ENCODE measurements around the gene RUNX2. TPM values are rescaled to one million over a fixed set of nuclear protein-coding genes. Genes with fewer than 3 reads are reported as not detected.
A peak's percentile ranks its signal among the peaks of the same experiment; 100 is the strongest.

Gene RUNX2
- total RNA-seq, 1 experiment from 2014 or later: 3.8 TPM

DNA sequence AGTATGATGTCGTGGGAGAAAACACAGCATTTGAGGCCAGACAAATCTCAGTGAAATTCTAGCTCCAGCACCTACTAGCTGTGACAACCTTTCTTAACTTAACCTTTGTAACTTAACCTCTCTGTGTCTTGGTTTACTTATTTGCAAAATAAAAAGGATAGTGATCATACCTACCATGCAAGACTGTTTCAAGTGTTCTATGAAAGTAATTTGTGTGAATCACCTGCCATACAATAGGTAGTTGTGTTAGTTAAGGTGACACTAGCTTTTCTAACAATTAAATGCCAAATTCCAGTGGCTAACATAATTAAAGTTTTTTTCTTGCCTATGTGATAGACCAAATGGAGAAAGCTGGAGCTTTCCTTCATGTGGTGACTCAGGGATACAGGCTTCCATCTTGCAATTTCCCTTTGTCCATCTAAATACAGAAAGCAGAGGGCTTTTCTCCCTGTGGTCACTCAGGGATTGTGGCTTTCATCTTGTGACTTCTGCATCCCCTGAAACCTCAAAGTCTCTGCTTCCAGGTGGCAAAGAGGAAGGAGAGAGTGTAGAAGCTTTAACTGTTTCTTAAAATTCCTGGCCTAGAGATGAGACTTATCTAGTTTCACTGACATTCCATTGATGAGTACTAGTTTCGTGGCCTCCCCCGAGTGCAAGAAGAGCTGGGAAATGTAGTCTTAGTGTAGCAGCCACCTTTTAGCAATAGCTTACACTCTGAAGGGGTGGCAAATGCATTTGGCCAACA, 376.1 kb downstream of the RUNX2 start:
- no peaks in the 10 kb centered on the region for H3K9me2 ChIP-seq (replicated peaks; ENCODE audit: low read length)
- H3K4me2 ChIP-seq (ENCODE audit: low read length): no peak overlapping the region
- BruUV-seq (replicated peaks): no TSS peak
- H3K27me3 ChIP-seq (ENCODE audit: low read length): no peaks in the 10 kb centered on the region
- no peaks in the 10 kb centered on the region for H3F3A ChIP-seq (ENCODE audit: low read length, unreplicated experiment)
- TF ChIP-seq, protein P1, sequence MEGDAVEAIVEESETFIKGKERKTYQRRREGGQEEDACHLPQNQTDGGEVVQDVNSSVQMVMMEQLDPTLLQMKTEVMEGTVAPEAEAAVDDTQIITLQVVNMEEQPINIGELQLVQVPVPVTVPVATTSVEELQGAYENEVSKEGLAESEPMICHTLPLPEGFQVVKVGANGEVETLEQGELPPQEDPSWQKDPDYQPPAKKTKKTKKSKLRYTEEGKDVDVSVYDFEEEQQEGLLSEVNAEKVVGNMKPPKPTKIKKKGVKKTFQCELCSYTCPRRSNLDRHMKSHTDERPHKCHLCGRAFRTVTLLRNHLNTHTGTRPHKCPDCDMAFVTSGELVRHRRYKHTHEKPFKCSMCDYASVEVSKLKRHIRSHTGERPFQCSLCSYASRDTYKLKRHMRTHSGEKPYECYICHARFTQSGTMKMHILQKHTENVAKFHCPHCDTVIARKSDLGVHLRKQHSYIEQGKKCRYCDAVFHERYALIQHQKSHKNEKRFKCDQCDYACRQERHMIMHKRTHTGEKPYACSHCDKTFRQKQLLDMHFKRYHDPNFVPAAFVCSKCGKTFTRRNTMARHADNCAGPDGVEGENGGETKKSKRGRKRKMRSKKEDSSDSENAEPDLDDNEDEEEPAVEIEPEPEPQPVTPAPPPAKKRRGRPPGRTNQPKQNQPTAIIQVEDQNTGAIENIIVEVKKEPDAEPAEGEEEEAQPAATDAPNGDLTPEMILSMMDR (conservative IDR thresholded peaks at IDR 0.05; ENCODE audit: low read depth, low read length): no peak
- TF ChIP-seq EZH2 (IDR thresholded peaks at IDR 0.05; ENCODE audit: low read length, unreplicated experiment) (no peak), EZH2phosphoT487 (IDR thresholded peaks at IDR 0.05; ENCODE audit: borderline replicate concordance, low read length) (no peak)
- DNase-seq (no peak), ATAC-seq (no peak)
- peaks cover 24% of the 10 kb centered on the region for H3K4me1 ChIP-seq (ENCODE audit: insufficient read depth, low read length)
- no peak overlapping the region for H3K9ac ChIP-seq (ENCODE audit: low read length)
- H3K79me2 ChIP-seq (ENCODE audit: low read length): no peaks in the 10 kb centered on the region
- no peak overlapping the region for H2AFZ ChIP-seq (ENCODE audit: low read length)
- no peaks in the 10 kb centered on the region for H4K20me1 ChIP-seq (ENCODE audit: low read length)
- POLR2A ChIA-PET (ENCODE audit: unreplicated experiment): no interaction called here
- intact Hi-C loops (cut with micrococcal nuclease): no loop called here
- H3K4me3 ChIP-seq (ENCODE audit: low read length): no peak overlapping the region
- CTCF ChIA-PET: interaction anchor here (0.5 kb wide), 1 partner anchor 114 kb away, joined by 3 read pairs; no protein-coding TSS in a partner anchor
- 0 out of 2 replicates have a peak overlapping the region, but pooled peaks have one; percentile 12 for H3K27ac ChIP-seq (ENCODE audit: low read length)
- no peaks in the 10 kb centered on the region for H3K36me3 ChIP-seq (ENCODE audit: low read depth, low read length)
- no peaks in the 10 kb centered on the region for H3K9me3 ChIP-seq (ENCODE audit: low read length)

DNA sequence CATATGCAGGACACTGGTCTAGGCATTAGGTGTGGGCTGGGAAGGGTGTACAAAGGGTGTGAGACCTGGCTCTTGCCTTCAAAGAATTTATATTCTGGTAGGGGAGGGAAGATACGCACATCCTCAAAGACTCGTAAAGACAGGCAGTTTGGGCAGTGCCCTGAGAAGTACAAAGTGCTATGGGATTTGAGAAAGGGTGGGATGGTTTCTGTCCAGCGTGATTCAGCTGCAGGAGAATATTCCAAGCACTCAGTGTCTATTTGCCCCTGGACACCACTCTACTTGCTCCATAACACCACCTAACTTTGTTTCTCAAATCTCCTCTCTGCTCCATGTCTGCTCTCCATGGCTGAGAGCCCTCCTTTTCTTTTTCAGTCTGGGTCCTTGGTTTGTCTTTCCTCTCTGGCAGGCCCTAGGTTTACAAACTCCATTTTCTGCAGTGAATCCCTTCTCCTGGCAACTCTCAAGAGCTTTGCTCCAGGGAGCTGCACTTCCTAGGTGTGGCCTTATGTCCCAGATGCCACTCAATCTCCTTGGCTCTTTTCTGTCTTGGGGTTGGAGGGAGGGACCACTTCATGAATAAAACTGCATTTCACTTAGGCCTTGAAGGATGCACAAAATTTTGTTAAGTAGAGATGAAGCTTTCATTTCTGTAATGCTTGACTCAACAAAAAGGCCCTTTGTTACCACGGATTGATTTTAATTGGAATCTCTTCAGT, 377.2 kb downstream of the RUNX2 start:
- POLR2A ChIA-PET (ENCODE audit: unreplicated experiment): interaction anchor here (0.6 kb wide), 1 partner anchor 259 kb away, joined by 5 read pairs; no protein-coding TSS in a partner anchor

More for the DNA sequence above, 377.2 kb downstream of the RUNX2 start:
- Histone ChIP-seq H3F3A (ENCODE audit: low read length, unreplicated experiment) (no peaks in the 10 kb centered on the region), H3K9me2 (replicated peaks; ENCODE audit: low read length) (no peaks in the 10 kb centered on the region), H4K20me1 (ENCODE audit: low read length) (no peaks in the 10 kb centered on the region), H2AFZ (ENCODE audit: low read length) (no peak overlapping the region), H3K9me3 (ENCODE audit: low read length) (no peaks in the 10 kb centered on the region), H3K4me3 (ENCODE audit: low read length) (no peak overlapping the region), H3K79me2 (ENCODE audit: low read length) (no peaks in the 10 kb centered on the region), H3K9ac (ENCODE audit: low read length) (no peak overlapping the region), H3K4me1 (ENCODE audit: insufficient read depth, low read length) (peaks cover 31% of the 10 kb centered on the region), H3K27ac (ENCODE audit: low read length) (peak overlapping the region; percentile 2; the same call in 1 of the 2 replicates), H3K27me3 (ENCODE audit: low read length) (no peaks in the 10 kb centered on the region), H3K36me3 (ENCODE audit: low read depth, low read length) (no peaks in the 10 kb centered on the region), H3K4me2 (ENCODE audit: low read length) (no peak overlapping the region)
- no TSS peak for BruUV-seq (replicated peaks)
- TF ChIP-seq EZH2phosphoT487 (IDR thresholded peaks at IDR 0.05; ENCODE audit: borderline replicate concordance, low read length): no peak
- TF ChIP-seq, protein P1 (conservative IDR thresholded peaks at IDR 0.05; ENCODE audit: low read depth, low read length): no peak
- no peak for TF ChIP-seq EZH2 (IDR thresholded peaks at IDR 0.05; ENCODE audit: low read length, unreplicated experiment)
- intact Hi-C loops (cut with micrococcal nuclease): no loop called here
- no peak for ATAC-seq
- CTCF ChIA-PET: interaction anchor here (0.5 kb wide), 1 partner anchor 115 kb away, joined by 3 read pairs; no protein-coding TSS in a partner anchor
- DNase-seq: no peak

Measured in PC-3 (cell line).